Effector memory CD4-positive, alpha-beta T cell (primary cell): ENCODE measurements around the gene PPL.
"Not testable (repeated sequence)": the region's sequence is repeated elsewhere in the genome, so short reads cannot be mapped to it uniquely, and the experiment has no call there.

ENCODE experiments used
- DNase-seq, 3 donors: peaks; one replicate each; pipeline ENCODE4 v3.0.0-alpha.2; 2020
- H3K27ac ChIP-seq: 2 replicates; pipeline ENCODE4 v1.7.0; 2013; ENCODE audit warnings: mild to moderate bottlenecking, low read length, moderate library complexity; ENCODE audit not compliant: insufficient read depth, poor library complexity, severe bottlenecking
- H3K27me3 ChIP-seq: replicated peaks from 2 replicates; pipeline ENCODE4 v1.7.0; 2013; ENCODE audit warnings: mild to moderate bottlenecking, low read length; ENCODE audit not compliant: insufficient read depth, control insufficient read depth, poor library complexity, severe bottlenecking
- H3K36me3 ChIP-seq: 2 replicates; pipeline ENCODE4 v1.7.0; 2013; ENCODE audit warnings: mild to moderate bottlenecking, low read length, moderate library complexity; ENCODE audit not compliant: control insufficient read depth, insufficient read depth
- H3K4me1 ChIP-seq: 2 replicates; pipeline ENCODE4 v1.7.0; 2013; ENCODE audit warnings: low read length, mild to moderate bottlenecking; ENCODE audit not compliant: control insufficient read depth, insufficient read depth, poor library complexity, severe bottlenecking
- H3K4me3 ChIP-seq: 2 replicates; pipeline ENCODE4 v1.7.0; 2013; ENCODE audit warnings: low read length, low read depth, mild to moderate bottlenecking; ENCODE audit not compliant: insufficient read depth, poor library complexity, severe bottlenecking
- H3K9me3 ChIP-seq: 2 replicates; pipeline ENCODE4 v1.7.0; 2013; ENCODE audit warnings: mild to moderate bottlenecking, low read length, moderate library complexity; ENCODE audit not compliant: control insufficient read depth

PPL gene

GRCh38 chr16:4899474-4899846, 37.5 kb downstream of the PPL start:
- no peak for DNase-seq
- Histone ChIP-seq H3K27me3 (no peaks in the 10 kb centered on the region), H3K36me3 (no peaks in the 10 kb centered on the region)

GRCh38 chr16:4898811-4899473, 38.0 kb downstream of the PPL start:
- Histone ChIP-seq H3K4me3 (no peak overlapping the region), H3K9me3 (no peaks in the 10 kb centered on the region), H3K36me3 (no peaks in the 10 kb centered on the region), H3K27me3 (no peaks in the 10 kb centered on the region), H3K27ac (no peak overlapping the region), H3K4me1 (no peaks in the 10 kb centered on the region)
- no peak for DNase-seq

More at GRCh38 chr16:4899474-4899846, 37.5 kb downstream of the PPL start:
- no peak overlapping the region for H3K27ac ChIP-seq
- H3K4me3 ChIP-seq, result no peak overlapping the region
- H3K4me1 ChIP-seq, result no peaks in the 10 kb centered on the region
- no peaks in the 10 kb centered on the region for H3K9me3 ChIP-seq

GRCh38 chr16:4897328-4897727, 39.6 kb downstream of the PPL start:
- Histone ChIP-seq H3K4me1 (no peaks in the 10 kb centered on the region), H3K4me3 (no peak overlapping the region), H3K9me3 (no peaks in the 10 kb centered on the region), H3K36me3 (no peaks in the 10 kb centered on the region), H3K27me3 (no peaks in the 10 kb centered on the region), H3K27ac (no peak overlapping the region)
- DNase-seq, result no peak

GRCh38 chr16:4896761-4897160, 40.2 kb downstream of the PPL start:
- not testable (repeated sequence) for H3K36me3 ChIP-seq, H3K4me1 ChIP-seq, H3K27ac ChIP-seq, H3K9me3 ChIP-seq, H3K4me3 ChIP-seq, H3K27me3 ChIP-seq, DNase-seq

- DNase-seq, result no peak
- Histone ChIP-seq H3K27ac (no peak overlapping the region), H3K36me3 (no peaks in the 10 kb centered on the region), H3K9me3 (no peaks in the 10 kb centered on the region), H3K4me1 (no peaks in the 10 kb centered on the region), H3K27me3 (no peaks in the 10 kb centered on the region), H3K4me3 (no peak overlapping the region)
Measured at GRCh38 chr16:4895366-4895765, 41.6 kb downstream of the PPL start.

GRCh38 chr16:4894276-4895150, 42.4 kb downstream of the PPL start:
- no peaks in the 10 kb centered on the region for H3K9me3 ChIP-seq

GRCh38 chr16:4893103-4893862, 43.7 kb downstream of the PPL start:
- Histone ChIP-seq H3K27me3 (no peaks in the 10 kb centered on the region), H3K36me3 (no peaks in the 10 kb centered on the region), H3K9me3 (no peaks in the 10 kb centered on the region), H3K4me1 (no peaks in the 10 kb centered on the region), H3K4me3 (no peak overlapping the region), H3K27ac (no peak overlapping the region)
- no peak for DNase-seq

More at GRCh38 chr16:4894276-4895150, 42.4 kb downstream of the PPL start:
- Histone ChIP-seq H3K27me3 (no peaks in the 10 kb centered on the region), H3K36me3 (no peaks in the 10 kb centered on the region), H3K27ac (no peak overlapping the region), H3K4me3 (no peak overlapping the region), H3K4me1 (no peaks in the 10 kb centered on the region)
- DNase-seq, result no peak

- no peaks in the 10 kb centered on the region for H3K36me3 ChIP-seq
- H3K27ac ChIP-seq, result no peak overlapping the region
- H3K4me1 ChIP-seq, result no peaks in the 10 kb centered on the region
- H3K27me3 ChIP-seq, result no peaks in the 10 kb centered on the region
- H3K9me3 ChIP-seq, result no peaks in the 10 kb centered on the region
- no peak overlapping the region for H3K4me3 ChIP-seq
- no peak for DNase-seq
Measured at GRCh38 chr16:4892361-4893102, 44.4 kb downstream of the PPL start.

GRCh38 chr16:4891886-4892216, 45.1 kb downstream of the PPL start:
- no peaks in the 10 kb centered on the region for H3K27me3 ChIP-seq
- H3K36me3 ChIP-seq, result peaks cover 4% of the 10 kb centered on the region
- DNase-seq, result no peak

More at GRCh38 chr16:4891886-4892216, 45.1 kb downstream of the PPL start:
- Histone ChIP-seq H3K4me1 (no peaks in the 10 kb centered on the region), H3K9me3 (no peaks in the 10 kb centered on the region), H3K4me3 (no peak overlapping the region), H3K27ac (no peak overlapping the region)
